Activated T-cell treated with anti-CD3 and anti-CD28 coated beads for 4 hours (primary cell): ENCODE results near the gene MUC16.
"Not testable (repeated sequence)": the region's sequence is repeated elsewhere in the genome, so short reads cannot be mapped to it uniquely, and the experiment has no call there.

Experiments
- DNase-seq: peaks from one replicate; pipeline ENCODE4 v3.0.0-alpha.2; 2020

Gene MUC16

DNA sequence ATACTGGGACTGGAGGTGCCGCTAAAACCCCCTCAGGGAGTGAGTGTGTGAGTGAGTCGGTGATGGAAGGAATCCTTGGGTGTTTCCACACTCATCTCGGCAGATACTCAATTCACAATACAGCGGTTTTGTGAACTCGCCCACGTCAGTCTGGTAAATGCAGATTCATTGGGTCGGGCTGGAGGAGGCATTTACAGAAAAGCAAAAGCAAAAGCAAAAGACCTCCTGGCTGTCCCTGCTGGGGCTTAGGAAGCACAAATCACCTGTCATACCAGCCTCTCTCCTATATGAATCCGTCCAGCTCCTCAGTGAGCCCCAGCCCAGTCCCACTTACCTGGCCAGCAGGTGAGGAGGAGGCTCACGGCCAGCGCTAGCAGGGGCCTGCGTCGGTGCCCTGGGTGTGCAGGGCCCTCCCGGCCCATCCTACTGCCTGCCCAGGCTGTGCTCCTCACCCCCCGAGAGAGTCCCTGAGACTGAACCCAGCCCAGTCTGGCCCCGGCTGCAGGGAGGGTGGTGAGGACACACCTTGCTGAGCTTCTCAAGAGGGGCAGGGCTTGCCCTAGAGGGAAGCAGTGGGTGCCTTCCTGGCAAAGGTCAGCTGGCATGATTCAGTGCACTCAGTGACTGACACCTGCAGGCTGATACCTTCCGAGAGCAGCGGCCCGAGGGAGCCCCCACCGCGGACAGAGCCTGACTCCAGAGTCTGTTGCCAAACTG lies at the start of gene MUC16:
Gene MUC16, minus strand, starts transcription at position 475 of the 717 bp plus-strand sequence.
- no peak for DNase-seq

DNA sequence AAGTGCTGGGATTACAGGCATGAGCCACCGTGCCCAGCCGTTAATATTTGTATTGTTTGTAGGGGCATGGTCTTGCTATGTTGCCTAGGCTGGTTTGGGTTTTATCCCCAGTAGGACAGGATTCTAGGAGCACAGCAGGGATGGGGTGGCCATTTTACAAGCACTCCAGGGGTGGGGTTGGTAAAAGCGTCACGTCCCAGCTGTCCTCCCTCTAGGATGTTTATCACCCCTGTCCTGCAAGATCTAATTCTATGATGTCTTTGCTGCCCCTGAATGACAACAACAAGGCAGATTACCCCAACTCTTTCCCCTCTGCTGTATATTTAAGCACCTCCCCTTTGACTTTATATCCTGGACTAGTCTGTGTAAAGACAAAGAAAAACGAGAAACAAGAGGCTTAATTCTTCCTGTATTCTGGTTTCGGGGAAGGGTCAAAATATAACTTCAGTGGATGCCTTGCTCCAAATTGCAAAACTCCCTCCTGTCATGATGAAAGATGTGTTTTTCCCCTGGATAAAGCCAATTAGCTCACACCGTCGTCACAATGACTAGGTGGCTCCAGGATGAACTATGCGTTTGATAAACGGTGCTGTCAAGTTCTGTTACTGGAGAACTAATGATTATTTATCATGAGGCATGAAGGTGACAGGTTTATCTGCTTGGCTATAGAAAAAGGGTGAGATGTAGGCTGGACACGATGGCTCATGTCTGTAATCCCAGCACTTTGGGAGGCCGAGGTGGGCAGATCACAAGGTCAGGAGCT lies 48.9 kb upstream of the MUC16 start:
- DNase-seq, result no peak

DNA sequence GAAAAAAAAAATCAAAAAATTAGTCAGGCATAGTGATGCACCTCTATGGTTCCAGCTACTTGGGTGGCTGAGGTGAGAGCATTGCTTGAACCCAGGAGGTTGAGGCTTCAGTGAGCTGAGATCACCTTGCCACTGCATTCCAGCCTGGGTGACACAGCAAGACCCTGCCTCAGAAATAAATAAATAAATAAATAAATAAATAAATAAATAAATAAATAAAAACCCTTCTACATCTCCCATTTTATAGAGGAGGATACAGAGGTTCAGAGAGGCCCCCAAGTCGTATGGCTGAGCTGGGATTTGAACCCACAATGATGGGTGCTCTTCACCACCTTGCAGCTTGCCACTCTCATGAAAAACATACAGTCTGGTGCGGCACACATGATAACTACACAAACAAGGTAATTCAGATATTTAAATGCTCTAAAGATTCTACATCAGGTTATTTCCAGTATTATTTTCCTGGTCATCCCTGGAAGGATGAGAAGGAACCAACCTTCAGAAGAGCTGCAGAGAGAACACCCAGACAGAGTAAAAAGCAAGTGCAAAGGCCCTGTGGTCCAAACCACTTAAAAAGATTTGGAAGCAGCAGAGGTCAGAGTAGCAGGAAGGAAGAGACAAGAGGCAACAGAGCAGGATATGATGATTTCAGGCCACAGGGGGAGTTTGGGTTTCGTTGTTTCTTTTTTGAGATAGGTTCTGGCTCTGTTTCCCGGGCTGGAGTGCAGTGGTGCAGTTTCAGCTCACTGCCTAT lies 47.5 kb upstream of the MUC16 start:
- DNase-seq, result no peak

DNA sequence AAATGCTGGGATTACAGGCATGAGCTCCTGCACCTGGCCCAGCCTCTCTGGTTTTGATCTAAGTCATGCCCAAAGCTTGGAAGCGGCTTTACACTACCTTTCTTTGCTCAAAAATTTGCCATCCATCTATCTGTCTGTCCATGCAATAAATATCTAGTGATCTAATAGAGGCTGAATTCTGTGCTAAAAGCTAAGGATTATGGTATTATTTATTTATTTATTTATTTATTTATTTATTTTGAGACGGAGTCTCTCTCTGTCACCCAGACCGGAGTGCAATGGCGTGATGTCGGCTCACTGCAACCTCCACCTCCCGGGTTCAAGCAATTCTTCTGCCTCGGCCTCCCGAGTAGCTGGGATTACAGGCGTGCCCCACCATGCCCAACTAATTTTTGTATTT lies 45.9 kb upstream of the MUC16 start:
- DNase-seq, result not testable (repeated sequence)

DNA sequence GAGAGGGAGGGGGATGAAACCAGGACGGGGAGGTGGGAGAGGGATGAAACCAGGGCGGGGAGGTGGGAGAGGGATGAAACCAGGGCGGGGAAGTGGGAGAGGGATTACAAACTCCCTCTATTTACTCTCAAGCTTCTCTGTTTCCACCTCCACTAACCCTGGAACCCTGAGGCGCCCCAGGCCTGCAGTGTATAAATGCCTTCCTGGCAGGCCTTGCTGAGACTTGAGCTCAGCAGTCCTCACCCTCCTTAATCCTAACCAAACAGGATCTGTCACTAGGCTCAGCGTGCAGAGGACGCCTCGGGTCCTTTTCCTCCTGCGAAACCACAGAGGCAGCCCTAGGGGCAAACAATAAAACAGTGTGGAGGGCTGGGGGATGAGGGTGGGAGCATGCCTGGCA lies 44.6 kb upstream of the MUC16 start:
- no peak for DNase-seq

DNA sequence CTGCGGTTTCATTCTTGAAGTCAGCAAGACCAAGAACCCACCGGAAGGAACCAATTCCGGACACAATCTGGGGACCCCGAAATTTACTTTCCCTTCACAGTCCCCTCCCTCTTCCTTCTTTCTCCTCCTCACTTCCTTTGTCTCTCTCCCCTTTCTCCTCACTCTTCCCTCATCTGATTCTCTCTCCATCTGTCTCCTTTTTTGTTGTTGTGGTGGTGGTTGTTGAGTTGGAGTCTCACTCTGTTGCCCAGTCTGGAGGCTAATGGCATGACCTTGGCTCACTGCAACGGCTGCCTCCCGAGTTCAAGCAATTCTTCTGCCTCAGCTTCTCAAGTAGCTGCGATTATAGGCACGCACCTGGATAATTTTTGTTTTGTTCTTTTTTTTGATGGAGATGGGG lies 44.0 kb upstream of the MUC16 start:
- DNase-seq, result no peak

DNA sequence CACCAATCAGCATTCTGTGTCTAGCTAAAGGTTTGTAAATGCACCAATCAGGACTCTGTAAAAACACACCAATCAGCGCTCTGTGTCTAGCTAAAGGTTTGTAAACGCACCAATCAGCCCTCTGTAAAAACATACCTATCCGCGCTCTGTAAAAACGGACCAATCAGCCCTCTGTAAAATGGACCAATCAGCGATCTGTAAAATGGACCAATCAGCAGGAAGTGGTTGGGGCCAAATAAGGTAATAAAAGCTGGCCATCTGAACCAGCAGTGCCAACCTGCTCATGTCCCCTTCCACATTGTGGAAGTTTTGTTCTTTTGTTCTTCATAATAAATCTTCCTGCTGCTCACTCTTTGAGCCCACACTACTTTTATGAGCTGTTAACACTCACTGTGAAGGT lies 43.5 kb upstream of the MUC16 start:
- not testable (repeated sequence) for DNase-seq

DNA sequence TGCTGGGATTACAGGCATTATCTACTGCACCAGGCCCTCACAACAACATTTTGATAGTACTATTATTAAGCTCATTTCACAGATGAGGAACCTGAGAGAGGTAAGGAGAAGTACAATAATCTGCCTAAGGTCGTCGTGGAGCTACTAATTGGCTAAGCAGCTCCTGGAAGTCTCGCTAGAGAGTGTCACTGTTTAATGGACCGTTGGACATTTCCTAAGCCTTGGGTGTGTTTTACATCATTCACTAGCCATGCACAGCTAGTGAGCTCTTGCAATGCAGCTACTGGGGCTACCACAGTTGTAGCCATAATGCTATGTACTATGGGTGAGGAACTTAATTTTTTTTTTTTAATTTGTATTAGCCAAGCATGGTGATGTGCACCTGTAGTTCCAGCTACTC lies 42.7 kb upstream of the MUC16 start:
- no peak for DNase-seq

DNA sequence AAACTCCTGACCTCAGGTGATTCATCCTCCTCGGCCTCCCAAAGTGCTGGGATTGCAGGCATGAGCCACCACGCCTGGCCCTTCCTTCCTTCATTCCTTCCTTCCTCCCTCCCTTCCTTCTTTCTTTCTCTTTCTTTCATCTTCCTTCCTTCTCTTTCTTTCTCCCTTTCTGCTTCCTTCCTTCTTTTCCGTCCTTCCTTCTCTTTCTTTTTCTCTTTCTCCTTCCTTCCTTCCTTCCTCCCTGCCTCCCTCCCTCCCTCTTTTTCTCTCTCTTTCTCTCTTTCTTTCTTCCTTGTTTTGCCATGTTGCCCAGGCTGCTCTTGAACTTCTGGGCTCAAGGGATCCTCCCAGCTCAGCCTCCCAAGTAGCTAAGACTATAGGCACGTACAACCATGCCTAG lies 36.5 kb upstream of the MUC16 start:
- DNase-seq, result no peak

DNA sequence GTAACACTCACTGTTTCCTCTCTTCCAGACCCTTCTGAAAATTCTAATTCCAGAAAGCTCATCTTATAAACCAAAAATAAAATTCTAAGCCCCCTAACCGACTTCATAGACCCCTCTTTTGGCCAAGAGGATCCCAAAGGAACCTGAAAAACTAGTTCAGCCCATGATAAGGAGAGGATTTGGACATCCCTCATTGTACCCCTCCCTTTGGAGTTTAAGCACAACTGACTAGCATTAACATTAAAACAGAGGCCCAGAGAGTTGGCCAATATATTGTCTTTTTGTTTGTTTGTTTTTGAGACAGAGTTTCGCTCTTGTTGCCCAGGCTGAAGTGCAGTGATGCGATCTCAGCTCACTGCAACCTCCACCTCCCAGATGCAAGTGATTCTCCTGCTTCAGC lies 34.2 kb upstream of the MUC16 start:
- no peak for DNase-seq

DNA sequence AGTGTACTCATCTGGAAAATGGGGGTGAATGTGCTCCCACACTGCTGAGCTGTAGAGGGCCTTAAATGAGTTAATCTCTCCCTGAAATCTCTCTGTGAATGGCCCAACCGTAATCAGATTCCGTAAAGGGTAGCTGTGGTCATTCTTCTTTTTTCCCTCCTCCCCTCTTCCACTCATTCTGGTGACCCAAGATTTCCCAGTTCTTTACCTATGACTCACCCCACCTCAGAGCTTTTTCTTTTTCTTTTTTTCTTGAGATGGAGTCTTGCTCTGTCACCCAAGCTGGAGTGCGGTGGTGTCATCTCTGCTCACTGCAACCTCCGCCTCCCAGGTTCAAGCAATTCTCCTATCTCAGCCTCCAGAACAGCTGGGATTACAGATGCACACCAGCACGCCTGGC lies 33.3 kb upstream of the MUC16 start:
- DNase-seq, result no peak

DNA sequence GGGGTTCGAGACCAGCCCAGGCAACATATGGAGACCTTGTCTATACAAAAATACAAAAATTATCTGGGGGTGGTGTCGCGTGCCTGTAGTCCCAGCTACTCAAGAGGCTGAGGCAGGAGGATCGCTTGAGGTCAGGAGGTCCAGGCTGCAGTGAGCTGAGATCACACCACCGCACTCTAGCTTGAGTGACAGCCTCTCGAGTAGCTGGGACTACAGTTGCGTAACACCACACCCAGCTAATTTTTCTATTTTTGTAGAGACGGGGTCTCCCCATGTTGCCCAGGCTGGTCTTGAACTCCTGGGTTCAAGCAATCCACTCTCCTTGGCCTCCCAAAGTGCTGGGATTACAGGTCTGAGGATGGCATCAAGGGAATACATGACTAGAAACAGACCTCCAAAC lies 30.8 kb upstream of the MUC16 start:
- no peak for DNase-seq

DNA sequence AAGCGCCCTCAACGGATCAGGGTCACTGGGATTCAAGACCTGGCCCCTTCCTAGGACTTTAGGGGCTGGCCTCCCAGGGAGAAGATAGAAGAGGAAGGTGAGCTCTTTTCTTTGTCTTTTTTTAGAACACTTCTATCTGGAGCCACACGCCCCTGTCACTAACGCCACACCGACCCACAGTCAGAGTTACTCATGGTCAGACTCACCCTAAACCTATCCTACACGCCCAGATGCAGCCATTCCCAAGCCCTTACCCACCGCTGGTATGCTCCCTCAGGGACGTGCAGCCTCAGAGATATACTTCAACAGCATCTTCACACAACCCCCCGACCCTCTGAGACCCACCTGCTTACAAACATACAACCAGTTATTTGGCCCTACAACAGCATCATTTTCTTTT lies 29.9 kb upstream of the MUC16 start:
- DNase-seq, result no peak

DNA sequence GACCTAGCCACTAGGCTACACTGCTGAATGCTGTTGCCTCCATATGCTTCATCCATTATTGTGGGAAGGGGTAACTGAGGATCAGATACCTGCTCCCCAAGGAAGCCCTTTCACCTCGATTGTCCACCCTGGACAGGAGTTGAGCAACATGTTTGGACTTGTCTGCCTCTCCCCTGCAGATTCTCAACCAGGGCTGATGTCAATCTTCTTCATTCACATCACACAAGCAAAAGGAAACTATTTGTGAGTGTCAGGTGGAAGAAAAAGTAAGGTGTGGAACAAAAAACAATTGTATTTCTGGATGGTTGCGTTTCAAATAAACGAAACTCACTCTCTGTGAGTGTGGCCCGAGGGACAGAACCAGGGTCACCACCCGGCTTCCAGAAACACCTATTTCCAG lies 29.5 kb upstream of the MUC16 start:
- no peak for DNase-seq

DNA sequence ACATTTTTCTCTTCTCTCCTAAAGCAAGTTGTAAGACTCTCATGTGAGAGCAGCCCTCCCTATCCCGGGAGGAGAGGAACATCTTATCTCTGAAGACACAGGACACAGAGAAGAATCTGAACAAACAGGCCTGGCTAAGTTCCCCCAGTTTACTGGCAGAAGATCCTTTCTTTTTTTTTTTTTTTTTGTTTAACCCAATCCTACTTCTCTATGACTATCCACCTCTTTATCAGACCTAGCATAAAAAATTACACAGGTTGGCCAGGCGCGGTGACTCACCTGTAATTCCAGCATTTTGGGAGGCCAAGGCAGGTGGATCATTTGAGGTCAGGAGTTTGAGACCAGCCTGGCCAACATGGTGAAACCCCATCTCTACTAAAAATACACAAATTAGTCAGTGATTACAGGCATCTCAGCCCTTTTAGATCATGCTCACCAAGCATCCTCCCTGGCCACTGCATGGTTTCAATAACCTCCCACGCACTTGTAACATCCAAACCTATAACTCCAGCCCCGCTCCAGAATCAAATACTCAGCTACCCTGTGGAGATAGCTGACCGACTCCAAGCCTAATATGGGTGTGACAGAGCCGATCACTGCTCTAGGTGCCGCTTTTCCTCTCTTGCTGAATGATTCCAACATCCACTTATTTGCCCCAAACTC lies 27.3 kb upstream of the MUC16 start:
- DNase-seq, result no peak

DNA sequence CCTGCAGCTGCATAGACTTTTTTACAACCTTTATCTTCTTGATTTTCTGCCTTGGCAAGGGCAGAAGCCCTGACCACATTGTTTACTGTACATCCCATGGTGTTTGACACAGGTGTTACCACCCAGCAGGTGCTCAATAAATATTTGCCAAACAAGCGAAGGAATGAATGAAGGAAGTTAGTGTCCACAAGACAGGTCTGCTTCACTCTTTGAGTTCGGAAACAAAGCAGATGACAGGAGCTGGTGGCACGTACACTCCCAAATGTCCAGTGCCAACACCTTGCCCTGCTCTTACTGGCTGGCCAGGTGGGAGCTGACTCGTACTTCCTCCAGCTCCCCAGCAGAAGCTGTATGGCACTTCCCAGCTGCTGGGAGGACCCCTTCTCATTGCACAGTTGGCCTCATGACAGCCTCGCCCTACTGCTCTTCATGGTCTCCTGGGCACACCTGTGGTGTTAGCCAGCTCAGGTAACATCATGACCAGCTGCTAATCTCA lies 22.0 kb upstream of the MUC16 start:
- no peak for DNase-seq

DNA sequence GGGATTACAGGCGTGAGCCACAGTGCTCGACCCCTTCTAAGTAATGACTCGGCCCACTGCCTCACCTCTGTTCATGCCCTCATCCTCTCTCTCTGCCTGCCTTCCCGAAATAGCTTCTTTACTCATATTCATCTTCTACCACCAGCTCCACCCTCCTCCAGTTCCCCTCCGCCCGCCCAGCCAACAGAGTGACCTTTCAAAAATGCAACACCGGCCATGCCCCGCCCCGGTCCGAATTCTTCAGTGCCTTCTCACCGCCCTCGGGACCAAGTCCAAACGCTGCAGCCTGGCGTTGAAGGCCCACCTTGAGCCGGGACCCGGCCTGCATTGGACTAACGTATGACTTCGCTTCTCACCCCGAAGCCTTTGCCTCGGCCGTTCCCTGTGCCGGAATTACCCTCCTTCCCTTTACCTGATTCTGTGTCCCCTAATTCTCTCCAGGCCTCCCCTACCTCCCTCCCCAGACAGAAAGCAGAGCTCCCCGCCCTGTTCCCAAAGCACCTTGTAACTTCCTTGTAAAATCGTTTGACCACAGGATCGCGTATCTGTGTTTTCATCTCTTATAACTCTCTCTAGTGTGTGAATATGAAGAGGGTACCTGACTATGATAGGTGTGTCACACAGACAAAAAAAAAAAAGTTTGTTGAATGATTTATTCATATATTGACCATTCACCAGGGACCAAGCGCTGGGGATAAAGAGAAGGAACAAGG lies 8.1 kb upstream of the MUC16 start:
- DNase-seq, result no peak

DNA sequence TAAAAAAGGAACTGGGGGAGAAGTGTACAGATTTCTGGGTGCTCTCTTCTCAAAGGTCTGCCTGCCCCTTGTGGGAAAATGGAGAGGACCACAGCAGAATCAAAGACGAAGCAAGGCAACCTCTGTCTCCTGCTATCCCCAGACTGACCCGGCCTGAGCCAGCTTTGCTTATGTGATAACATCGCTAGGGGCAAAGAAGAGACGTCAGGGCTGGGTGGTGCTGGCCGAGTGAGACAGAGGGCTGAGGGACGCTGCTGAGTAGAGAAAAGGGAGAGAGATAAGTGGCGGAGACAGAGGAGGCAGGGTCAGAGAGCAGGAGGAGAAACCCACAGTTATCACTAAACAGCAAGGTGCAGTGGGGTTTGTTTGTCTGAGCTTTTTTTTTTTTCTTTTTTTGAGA lies 4.6 kb upstream of the MUC16 start:
- no peak for DNase-seq

DNA sequence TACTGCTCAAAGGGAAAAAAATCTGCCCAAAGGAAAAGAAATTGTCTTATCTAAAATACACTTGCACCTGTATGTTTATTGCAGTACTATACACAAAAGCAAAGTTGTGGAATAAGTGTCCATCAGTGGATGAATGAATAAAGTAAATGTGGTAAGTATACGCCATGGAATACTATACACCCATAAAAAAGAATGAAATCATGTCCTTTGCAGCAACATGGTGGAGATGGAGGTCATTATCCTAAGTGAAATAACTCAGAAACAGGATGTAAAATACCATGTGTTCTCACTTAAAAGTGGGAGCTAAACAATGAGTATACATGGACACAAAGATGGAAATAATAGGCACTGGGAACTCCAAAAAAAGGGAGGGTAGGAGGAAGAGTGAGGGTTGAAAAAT lies 3.8 kb upstream of the MUC16 start:
- no peak for DNase-seq

DNA sequence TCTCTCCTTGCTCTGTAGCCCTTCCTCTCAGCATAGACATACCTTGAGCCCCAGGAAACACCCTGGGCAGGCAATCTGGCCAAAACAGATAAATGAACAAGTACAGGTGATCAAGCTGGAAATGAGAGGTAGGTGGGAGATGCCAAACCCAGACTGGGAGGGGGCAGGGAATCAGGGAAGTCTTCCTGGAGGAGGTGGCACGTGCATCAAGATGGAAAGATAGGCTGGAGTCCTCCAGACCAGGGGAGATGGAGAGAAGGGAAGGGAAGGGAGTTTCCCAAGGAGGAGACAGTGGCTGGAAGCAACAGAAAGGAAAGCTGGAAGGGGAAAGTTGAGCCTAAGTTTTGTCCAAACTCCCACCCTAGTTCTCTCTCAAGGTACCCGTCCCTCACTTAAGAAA lies 1.7 kb upstream of the MUC16 start:
- DNase-seq, result no peak

DNA sequence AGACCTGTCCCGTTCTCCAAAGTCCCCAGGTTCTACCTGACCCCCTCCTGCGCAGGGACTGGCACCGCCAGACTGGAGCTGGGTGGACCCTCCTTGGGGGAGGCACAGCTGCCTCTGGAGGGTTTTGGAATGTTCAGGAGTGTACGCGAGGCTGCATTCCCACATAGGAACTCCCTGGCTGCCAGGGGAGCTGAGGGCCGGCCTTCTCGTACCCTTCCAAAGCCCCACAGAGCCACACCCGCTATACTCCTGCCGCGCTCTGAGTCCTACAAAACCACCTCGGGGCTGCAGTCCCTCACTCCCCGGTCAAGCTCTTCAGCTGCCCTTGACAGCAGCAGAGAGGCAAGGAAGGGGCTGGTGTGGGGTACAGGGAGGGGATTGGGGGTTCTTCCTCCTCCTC lies 484 bp upstream of the MUC16 start:
- DNase-seq, result no peak

DNA sequence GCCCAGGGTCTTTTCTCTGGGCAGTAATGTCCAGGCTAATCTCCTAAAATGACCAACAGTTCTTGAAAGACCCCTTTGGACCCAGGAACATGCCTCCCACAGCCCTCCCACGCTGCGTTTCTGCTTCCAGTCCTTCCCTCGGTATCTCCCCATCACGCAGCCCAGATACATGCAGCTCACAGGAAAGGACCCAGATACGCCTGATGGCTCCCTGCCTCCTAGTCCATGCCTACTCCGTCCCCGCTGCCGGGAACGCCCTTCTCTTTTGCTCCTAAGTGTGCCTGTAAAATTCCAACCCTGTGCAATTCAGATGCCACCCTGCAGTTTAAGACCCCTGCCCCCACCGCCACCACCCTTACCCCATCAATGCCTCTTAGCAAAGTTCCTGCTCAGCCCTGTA lies 778 bp downstream of the MUC16 start:
- no peak for DNase-seq

DNA sequence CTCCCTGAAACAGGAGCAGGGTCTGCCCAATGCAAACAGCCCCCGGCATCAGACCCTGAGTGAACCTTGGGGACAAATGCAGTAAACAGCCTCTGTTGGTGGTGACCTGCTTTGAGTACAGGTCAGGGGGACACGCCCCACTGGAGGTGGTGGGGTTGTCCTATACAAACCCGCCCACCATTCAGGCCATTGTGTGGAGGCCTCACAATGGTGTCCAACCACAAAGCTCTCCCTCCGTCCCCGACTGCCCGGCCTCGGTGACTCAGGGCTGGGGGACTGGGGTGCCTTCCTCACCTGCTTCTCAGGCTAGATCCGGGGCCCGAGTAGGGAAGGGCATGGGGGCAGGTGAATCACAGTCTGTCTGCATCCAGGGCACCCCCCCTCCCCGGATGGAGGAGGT lies 1.5 kb downstream of the MUC16 start:
- DNase-seq, result no peak
